ENCODE results near the gene ADNP. TPM values are rescaled to one million over a fixed set of nuclear protein-coding genes. Genes with fewer than 3 reads are reported as not detected.

ADNP gene
- total RNA-seq, 1 donor from 2014 or later = 144 TPM

- Mint-ChIP-seq H3K27me3 (peaks cover 6% of the 10 kb centered on the region), H3K4me3 (ENCODE audit: low read depth) (no peak overlapping the region), H3K4me1 (ENCODE audit: low read depth) (no peaks in the 10 kb centered on the region), H3K9me3 (ENCODE audit: low read depth) (no peaks in the 10 kb centered on the region), H3K27ac (no peak overlapping the region), H3K36me3 (ENCODE audit: insufficient read depth) (no peaks in the 10 kb centered on the region)
- TF ChIP-seq CTCF (IDR thresholded peaks at IDR 0.05; ENCODE audit: unreplicated experiment) = no peak
- DNase-seq (ENCODE audit: low spot score, unreplicated experiment) = no peak
Observed at GRCh38 chr20:50845566-50846215, 85.5 kb downstream of the ADNP start.

- no peak for TF ChIP-seq CTCF (IDR thresholded peaks at IDR 0.05; ENCODE audit: unreplicated experiment)
Observed at GRCh38 chr20:50844430-50845100, 86.7 kb downstream of the ADNP start.

GRCh38 chr20:50843331-50844276, 87.6 kb downstream of the ADNP start:
- Mint-ChIP-seq H3K27me3 (peaks cover 3% of the 10 kb centered on the region), H3K27ac (no peak overlapping the region), H3K4me1 (ENCODE audit: low read depth) (no peaks in the 10 kb centered on the region), H3K36me3 (ENCODE audit: insufficient read depth) (no peaks in the 10 kb centered on the region), H3K9me3 (ENCODE audit: low read depth) (no peaks in the 10 kb centered on the region), H3K4me3 (ENCODE audit: low read depth) (no peak overlapping the region)
- no peak for DNase-seq (ENCODE audit: low spot score, unreplicated experiment)
- TF ChIP-seq CTCF (IDR thresholded peaks at IDR 0.05; ENCODE audit: unreplicated experiment) = no peak

More at GRCh38 chr20:50844430-50845100, 86.7 kb downstream of the ADNP start:
- Mint-ChIP-seq H3K9me3 (ENCODE audit: low read depth) (no peaks in the 10 kb centered on the region), H3K4me1 (ENCODE audit: low read depth) (no peaks in the 10 kb centered on the region), H3K27ac (no peak overlapping the region), H3K27me3 (peaks cover 6% of the 10 kb centered on the region), H3K4me3 (ENCODE audit: low read depth) (no peak overlapping the region), H3K36me3 (ENCODE audit: insufficient read depth) (no peaks in the 10 kb centered on the region)
- no peak for DNase-seq (ENCODE audit: low spot score, unreplicated experiment)

- no peak for DNase-seq (ENCODE audit: low spot score, unreplicated experiment)
- H3K9me3 Mint-ChIP-seq (ENCODE audit: low read depth) = no peaks in the 10 kb centered on the region
- TF ChIP-seq CTCF (IDR thresholded peaks at IDR 0.05; ENCODE audit: unreplicated experiment) = no peak
- H3K36me3 Mint-ChIP-seq (ENCODE audit: insufficient read depth) = no peaks in the 10 kb centered on the region
- no peak overlapping the region for H3K4me3 Mint-ChIP-seq (ENCODE audit: low read depth)
- no peaks in the 10 kb centered on the region for H3K4me1 Mint-ChIP-seq (ENCODE audit: low read depth)
- H3K27me3 Mint-ChIP-seq = no peaks in the 10 kb centered on the region
- H3K27ac Mint-ChIP-seq = peak overlapping the region; percentile 52
Observed at GRCh38 chr20:50842821-50843220, 88.4 kb downstream of the ADNP start.

Other genes starting within 250 kb of the ADNP start
- 0.29 and 0.31 TPM in 2 replicates for gene RIPOR3, start 239.9 kb downstream of the ADNP start, total RNA-seq
- gene PARD6B, start 199.9 kb downstream of the ADNP start, total RNA-seq = 29.7 and 32.9 TPM in 2 replicates
- gene BCAS4, start 136.4 kb downstream of the ADNP start, total RNA-seq = 8.5 and 8.9 TPM in 2 replicates
- 41.4 and 43.9 TPM in 2 replicates for gene DPM1, start 27.1 kb upstream of the ADNP start, total RNA-seq
- gene MOCS3, start 27.4 kb upstream of the ADNP start, total RNA-seq = 5.6 and 5.8 TPM in 2 replicates
- gene KCNG1, start 91.7 kb upstream of the ADNP start, total RNA-seq = 7.8 and 10.5 TPM in 2 replicates